IPS-18c (cell line): Measurements from ENCODE around the gene MYO16.
"Not testable (repeated sequence)": the region's sequence is repeated elsewhere in the genome, so short reads cannot be mapped to it uniquely, and the experiment has no call there.

Source experiments
- H3K4me3 ChIP-seq: 2 replicates; pipeline ENCODE4 v1.7.0; 2013; ENCODE audit warnings: low read depth, mild to moderate bottlenecking, low read length, moderate library complexity; ENCODE audit not compliant: insufficient read depth
- H3K9me3 ChIP-seq: one replicate; pipeline ENCODE4 v1.6.1; 2013; ENCODE audit warnings: mild to moderate bottlenecking, low read length, moderate library complexity; ENCODE audit not compliant: control insufficient read depth, insufficient read depth

The MYO16 gene

DNA sequence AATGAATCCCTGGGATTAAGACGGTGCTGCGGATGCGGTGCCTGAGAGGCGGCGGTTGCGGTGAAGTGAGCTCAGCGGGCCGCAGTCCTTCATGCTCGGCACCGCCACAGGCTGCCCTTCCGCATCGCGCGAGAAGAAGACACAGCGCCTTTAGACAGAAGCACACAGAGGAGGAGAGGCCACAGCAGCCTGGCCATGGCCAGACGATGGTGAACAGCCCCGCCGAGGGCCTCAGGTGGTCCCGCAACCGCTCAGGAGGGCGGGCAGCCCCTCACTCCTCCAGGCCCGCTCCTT, 459.2 kb downstream of the MYO16 start:
- Histone ChIP-seq H3K9me3 (no peaks in the 10 kb centered on the region), H3K4me3 (no peak overlapping the region)

DNA sequence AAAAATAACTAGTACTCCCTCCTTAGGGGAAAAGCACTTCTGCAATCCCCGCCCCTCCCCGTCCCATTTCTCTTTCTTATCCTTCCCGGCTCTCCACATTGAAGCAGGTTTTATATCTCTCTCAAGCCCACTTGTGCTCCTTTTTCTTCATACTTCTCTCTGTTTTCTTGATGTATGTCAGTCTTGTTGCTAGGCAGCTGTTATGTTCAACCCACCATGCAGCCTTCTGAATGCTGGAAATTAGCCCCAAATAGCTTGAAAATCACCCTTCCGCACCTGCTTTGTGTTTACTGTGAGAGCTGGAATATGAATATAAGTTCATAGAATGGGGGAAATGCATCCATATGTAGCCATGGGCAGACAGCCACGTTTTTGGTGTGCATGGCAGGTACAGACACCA, 461.4 kb downstream of the MYO16 start:
- H3K4me3 ChIP-seq: no peak overlapping the region
- no peaks in the 10 kb centered on the region for H3K9me3 ChIP-seq

- H3K4me3 ChIP-seq: no peak overlapping the region
- H3K9me3 ChIP-seq: no peaks in the 10 kb centered on the region
Measured at GRCh38 chr13:109091249-109091648, 461.8 kb downstream of the MYO16 start.

- H3K9me3 ChIP-seq, H3K4me3 ChIP-seq: not testable (repeated sequence)
Measured at GRCh38 chr13:109092186-109092585, 462.8 kb downstream of the MYO16 start.

- Histone ChIP-seq H3K9me3 (no peaks in the 10 kb centered on the region), H3K4me3 (no peak overlapping the region)
Measured at GRCh38 chr13:109093998-109094397, 464.6 kb downstream of the MYO16 start.

DNA sequence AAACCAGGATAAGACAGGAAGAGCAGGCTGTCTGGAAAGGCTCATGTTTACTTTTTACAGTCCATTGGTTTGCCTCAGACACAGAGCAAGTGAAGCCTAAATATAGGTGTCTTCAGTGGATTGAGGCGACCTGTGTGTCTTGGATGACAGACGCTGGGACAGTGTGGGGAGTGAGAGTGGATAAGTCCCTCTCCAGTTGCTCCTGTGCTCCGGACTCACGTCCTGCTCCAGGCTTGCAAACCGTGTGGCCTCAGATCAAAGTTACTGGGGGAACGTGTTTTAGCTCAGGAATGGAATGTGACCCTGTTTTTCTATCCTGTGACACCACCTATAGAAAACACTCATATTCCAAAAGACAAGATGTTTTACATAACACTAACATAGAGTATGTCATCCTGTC, 465.7 kb downstream of the MYO16 start:
- Histone ChIP-seq H3K9me3 (no peaks in the 10 kb centered on the region), H3K4me3 (no peak overlapping the region)

DNA sequence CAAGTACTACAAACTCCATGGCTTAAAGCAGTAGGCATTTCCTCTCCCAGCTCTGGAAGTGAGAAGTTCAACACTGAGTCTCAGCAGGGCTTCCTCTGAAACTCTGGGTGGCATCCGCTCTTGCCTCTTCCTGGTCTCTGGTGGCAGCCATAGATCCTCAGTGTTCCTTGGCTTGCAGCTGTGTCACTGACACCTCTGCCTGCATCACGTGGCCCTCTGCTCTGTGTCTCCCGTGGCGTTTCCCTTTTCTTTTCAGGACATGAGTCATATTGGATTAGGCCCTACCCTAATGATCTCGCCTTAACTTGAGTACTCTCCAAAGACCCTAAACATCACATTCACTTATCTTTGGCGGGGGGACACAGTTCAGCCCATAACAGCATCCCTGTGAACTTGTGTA, 466.7 kb downstream of the MYO16 start:
- Histone ChIP-seq H3K9me3 (no peaks in the 10 kb centered on the region), H3K4me3 (no peak overlapping the region)

GRCh38 chr13:109100705-109101304, 471.4 kb downstream of the MYO16 start:
- Histone ChIP-seq H3K4me3 (no peak overlapping the region), H3K9me3 (no peaks in the 10 kb centered on the region)

GRCh38 chr13:109101550-109102144, 472.2 kb downstream of the MYO16 start:
- no peaks in the 10 kb centered on the region for H3K9me3 ChIP-seq
- no peak overlapping the region for H3K4me3 ChIP-seq

- Histone ChIP-seq H3K9me3 (no peaks in the 10 kb centered on the region), H3K4me3 (no peak overlapping the region)
Measured at GRCh38 chr13:109105899-109106298, 476.5 kb downstream of the MYO16 start.

DNA sequence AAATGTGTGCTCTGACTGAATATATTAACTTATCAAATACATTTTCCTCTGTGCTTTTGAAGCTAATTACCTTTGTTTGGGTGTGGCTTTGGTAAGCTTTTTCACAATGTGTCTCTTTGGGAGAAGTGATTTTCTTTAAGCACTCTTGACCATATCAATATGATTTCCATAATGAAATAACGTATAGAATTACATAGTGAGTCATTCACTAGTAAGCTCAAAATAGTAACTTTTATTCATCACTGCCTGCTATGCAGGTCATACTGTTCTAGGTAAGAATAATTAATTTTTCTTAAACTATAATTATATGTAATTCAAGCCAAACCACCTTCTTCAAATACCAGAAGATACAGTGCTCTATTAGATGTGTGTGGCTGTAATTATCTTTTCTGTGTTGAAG, 480.7 kb downstream of the MYO16 start:
- H3K9me3 ChIP-seq: no peaks in the 10 kb centered on the region
- H3K4me3 ChIP-seq: no peak overlapping the region

GRCh38 chr13:109111141-109111540, 481.7 kb downstream of the MYO16 start:
- Histone ChIP-seq H3K9me3 (no peaks in the 10 kb centered on the region), H3K4me3 (no peak overlapping the region)

- Histone ChIP-seq H3K4me3 (no peak overlapping the region), H3K9me3 (no peaks in the 10 kb centered on the region)
Measured at GRCh38 chr13:109113427-109113826, 484.0 kb downstream of the MYO16 start.

DNA sequence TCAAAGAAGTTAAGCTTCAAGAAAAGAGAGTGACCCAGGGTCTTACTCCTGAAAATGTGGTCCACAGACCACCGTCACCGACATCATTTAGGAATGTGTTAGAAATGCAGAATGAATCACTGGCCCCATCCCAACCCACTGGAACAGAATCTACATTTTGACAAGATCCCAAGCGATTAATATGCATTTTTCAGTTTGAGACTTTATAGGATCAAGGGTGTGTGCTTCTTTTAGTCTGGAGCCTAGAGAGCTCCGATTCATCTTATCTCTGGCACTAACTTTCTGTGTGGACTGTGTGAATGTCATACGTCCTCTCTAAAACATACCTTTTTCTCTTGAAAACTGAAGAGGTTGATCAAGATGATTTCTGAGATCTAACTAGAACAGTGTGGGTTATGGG, 484.8 kb downstream of the MYO16 start:
- Histone ChIP-seq H3K4me3 (no peak overlapping the region), H3K9me3 (no peaks in the 10 kb centered on the region)

GRCh38 chr13:109114991-109115390, 485.6 kb downstream of the MYO16 start:
- no peaks in the 10 kb centered on the region for H3K9me3 ChIP-seq
- no peak overlapping the region for H3K4me3 ChIP-seq

- no peaks in the 10 kb centered on the region for H3K9me3 ChIP-seq
Measured at GRCh38 chr13:109118521-109118920, 489.1 kb downstream of the MYO16 start.

GRCh38 chr13:109119896-109120295, 490.5 kb downstream of the MYO16 start:
- H3K9me3 ChIP-seq: no peaks in the 10 kb centered on the region
- no peak overlapping the region for H3K4me3 ChIP-seq

More at GRCh38 chr13:109118521-109118920, 489.1 kb downstream of the MYO16 start:
- no peak overlapping the region for H3K4me3 ChIP-seq

- Histone ChIP-seq H3K4me3 (no peak overlapping the region), H3K9me3 (no peaks in the 10 kb centered on the region)
Measured at GRCh38 chr13:109121826-109122225, 492.4 kb downstream of the MYO16 start.

DNA sequence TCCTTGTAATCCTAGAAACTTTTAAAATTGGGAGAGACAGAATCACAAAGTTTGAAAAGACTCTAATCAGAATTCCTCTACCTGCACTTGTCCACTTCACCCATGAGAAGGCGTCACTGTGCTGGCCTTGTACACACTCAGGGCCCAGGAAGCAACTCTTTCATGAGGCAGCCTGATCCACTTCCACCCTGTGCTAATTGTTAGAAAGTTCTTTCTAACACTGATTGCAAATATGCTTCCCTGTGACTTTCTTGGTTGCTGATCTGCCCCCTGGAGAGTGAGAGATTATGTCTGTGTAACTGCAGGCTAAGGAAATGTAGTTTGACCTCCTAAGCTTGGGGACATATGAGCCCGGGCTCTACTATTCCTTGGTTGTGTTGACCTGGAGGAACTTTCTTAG, 494.6 kb downstream of the MYO16 start:
- Histone ChIP-seq H3K9me3 (no peaks in the 10 kb centered on the region), H3K4me3 (no peak overlapping the region)
